Activated effector memory CD4-positive, alpha-beta T cell treated with Interleukin-2 at 50 U/mL for 16 hours (primary cell): Measurements from ENCODE around the gene OTUD6A.

Experiments
- DNase-seq: peaks from one replicate; pipeline ENCODE4 v3.0.0-alpha.2; 2020

Gene OTUD6A, protein sequence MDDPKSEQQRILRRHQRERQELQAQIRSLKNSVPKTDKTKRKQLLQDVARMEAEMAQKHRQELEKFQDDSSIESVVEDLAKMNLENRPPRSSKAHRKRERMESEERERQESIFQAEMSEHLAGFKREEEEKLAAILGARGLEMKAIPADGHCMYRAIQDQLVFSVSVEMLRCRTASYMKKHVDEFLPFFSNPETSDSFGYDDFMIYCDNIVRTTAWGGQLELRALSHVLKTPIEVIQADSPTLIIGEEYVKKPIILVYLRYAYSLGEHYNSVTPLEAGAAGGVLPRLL

DNA sequence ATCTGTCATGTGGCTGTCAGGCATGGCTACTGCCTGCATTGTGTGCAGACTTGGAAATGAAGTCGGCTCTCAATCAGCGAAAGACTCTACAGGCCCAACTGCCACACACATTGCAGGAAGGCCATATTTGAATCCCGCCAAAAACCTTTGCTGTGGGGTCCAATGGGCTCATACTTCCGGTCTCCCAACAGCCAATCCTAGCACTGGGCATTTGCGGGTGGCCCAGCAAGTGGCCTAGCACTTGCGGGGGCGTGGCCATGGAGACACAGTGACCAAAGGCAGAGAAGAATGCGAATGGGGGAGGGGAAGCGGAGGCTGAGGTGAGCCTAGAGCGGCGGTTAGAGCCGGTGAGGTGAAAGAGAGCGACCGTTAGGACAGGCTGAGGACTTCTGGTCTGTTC, at the start of gene OTUD6A:
TSS of gene OTUD6A (plus strand) at position 382 of the 400 bp plus-strand sequence. CDS start 68 bp downstream, outside the sequence.
- DNase-seq: no peak

DNA sequence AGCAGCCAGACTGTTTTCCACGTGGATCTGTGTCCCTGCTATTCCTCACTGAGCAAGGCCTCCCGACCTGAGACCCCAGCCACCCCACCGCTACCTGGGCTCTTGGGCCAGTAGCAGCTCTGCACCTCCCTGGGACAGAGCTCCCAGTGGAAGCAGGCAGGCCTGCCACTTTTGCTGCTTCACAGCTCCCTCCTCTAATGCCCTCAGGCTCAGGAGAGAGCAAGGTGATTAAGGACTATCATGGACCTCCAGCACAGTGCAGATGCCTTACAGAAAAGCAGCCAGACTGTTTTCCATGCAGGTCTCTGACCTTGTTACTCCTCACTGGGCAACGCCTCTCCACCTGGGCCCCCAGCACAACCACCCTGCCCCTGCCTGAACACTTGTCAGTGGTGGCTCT, 49.5 kb upstream of the OTUD6A start:
- no peak for DNase-seq

DNA sequence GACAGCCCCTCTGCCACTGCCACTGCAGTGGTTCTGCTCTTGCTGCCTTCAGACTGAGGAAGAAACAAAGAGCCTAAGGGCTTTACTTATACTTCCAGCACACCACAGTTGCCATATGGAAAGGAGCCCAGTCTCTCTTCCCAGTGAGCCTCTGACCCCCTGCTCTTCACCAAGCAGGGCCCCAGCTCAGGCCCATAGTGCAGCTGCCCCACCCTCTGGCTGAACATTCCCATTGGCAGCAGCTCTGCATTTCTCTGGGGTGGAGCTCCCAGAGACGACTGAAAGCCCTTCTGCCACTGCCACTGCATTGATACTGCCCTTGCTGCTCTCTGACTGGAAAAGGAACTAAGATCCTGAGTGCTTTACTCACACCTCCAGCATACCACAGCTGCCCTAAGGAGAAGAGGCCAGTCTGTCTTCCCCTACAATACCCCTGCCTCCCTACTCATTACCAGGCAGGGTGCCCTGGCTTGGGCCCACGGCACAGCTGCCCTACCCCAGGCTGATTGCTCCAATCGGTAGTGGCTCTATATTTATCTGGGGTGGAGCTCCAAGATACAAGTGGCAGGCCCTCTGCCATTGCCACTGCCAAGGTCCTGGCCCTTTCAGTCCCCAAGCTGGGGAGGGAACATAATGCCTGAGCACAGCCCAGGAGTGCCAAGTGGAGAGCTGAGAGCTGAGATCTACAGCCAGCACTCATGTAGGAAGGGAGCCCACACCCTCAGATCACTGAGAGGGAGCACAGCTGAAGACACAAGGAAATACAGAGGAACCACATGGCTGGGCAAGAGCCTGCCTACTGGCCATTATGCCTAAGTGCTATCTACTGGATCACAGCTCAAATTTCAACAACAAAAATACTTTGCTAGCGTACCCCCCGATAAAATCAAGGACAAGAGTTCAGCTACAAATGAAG, 48.5 kb upstream of the OTUD6A start:
- DNase-seq: no peak

DNA sequence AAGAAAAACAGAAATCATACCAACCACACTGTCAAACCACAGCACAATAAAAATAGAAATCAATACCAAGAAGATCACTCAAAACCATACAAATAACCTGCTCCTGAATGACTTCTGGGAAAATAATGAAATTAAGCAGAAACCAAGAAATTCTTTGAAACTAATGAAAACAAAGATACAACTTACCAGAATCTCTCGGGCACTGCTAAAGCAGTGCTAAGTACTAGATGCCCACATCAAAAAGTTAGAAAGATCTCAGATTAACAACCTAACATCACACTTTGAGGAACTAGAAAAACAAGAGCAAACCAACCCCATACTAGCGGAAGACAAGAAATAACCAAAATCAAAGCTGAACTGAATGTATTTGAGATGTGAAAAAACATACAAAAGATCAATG, 45.7 kb upstream of the OTUD6A start:
- DNase-seq: no peak

DNA sequence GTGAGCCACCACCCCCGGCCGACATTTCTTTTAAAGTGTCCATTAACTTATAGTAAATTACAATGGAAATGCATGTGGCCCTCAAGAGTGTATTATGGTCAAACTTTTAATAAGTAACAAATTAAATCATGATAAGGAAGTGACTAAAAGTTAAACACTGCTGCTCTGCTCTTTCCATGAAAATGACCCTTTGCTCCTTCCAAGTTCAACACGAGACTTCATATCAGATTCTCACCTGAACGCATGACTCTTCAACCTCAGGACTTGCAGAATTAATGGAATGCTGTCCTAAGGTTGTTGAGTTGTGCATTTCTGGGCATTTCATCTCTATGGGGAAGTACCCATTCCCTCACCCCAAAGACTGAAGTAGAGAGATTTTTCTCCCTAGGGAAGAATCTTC, 39.6 kb upstream of the OTUD6A start:
- DNase-seq: no peak

DNA sequence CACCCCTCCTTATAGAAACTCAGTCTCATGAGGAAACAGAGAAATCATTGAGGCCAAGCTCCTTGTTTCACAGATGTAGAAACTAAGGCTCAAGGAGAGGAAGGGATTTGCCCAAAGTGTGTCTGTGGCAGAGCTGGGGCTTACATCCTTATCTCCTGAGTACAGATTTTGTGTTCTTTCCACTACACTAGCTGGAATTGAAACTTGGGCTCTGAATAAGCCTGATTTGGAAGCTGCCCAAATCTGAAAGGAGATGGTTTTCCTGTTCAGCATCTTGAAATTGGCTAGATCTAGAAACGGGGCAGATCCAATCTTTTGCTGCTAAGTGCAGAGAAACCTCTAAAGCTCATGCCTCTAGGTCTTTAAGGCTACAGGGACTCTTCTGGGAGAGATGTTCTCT, 36.8 kb upstream of the OTUD6A start:
- DNase-seq: no peak

DNA sequence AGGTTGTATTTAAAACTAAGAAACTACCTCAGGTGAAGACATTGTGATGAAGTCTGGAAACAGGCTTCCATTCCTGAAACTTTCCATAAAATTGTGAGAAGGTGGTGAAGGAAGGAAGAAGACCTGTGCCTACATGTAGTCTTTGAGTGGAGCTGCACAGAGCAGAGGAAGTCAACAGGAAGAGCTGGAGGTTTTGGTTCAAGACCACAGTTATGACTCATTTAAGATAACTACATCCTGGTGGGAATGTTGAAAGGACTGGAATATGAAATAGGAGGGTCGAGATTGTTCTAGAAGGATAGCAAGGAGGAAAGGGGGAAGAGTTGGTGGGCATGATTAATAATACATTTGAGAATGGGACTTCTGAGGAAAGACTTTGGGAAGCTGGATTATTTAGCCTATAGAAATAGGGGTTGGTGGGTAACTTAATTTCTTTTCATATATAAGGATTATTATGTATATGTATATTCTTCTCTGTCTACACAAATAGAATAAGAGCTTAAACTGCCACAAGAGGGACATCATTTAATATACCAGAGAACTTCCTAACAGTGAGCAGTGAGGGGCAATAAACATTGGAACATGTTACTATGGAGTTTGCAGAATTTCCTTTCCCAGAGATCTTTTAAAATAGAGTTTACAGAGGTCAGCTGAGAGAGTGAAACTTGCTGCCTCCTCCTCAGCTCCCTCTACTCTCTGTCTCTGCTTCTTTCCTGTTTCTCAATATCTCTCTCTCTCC, 36.0 kb upstream of the OTUD6A start:
- DNase-seq: no peak

DNA sequence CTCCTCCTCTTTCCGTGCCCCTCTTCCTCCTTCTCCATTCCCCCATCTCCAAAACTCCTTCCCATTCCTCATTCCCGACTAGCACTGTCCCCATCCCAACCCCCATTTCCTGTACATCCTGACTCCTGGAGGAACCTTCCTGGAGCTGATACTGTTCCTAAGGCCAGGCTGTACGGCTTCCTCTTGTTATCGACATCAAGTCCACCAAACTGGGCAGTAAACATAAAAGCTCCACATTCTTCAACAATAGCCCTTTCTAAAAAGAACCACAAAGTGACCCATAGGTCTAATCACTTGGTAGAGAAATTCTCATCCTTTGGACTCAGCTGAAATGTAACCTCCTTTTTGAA, 35.4 kb upstream of the OTUD6A start:
- no peak for DNase-seq

DNA sequence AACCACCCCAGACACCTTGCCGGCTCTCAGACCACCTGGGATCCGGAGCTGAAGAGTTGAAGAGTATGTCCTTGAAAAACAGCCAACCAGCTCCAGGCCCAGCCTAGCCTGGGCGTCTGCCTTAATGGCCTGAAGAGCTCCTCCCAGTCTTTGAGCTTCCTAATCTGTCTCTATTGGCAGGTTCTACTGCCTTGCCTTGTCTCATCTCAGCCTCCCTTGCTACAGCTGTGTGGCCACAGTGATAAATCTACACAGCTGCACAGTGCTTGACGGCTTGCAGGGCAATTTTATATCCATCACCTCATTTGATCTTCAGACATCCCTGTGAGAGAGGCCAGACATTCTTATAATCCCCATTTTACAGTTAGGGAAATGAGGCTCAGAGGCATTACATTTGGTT, 32.4 kb upstream of the OTUD6A start:
- DNase-seq: no peak

DNA sequence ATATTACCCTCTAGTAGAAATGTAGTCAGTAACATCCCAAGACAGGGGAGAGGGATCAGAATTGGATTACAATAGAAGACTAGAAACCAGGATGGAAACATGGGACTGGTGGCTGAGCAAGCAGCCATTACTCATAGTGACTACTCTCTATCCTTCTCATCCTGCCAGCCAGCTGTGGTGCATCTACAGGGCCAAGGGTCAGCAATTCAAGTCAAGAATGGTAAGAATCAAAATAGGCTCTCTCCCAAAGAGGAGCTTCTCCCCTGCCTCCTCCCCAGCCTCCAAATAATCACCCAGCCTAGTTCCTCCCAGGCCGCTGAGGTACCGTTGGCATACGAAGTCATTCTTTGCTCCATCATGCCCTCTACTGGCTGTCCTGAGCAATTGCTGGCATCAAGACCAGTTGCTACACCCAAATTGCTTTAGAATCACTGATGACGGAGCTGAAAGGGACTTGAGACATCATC, 31.9 kb upstream of the OTUD6A start:
- peak; percentile 2 for DNase-seq

DNA sequence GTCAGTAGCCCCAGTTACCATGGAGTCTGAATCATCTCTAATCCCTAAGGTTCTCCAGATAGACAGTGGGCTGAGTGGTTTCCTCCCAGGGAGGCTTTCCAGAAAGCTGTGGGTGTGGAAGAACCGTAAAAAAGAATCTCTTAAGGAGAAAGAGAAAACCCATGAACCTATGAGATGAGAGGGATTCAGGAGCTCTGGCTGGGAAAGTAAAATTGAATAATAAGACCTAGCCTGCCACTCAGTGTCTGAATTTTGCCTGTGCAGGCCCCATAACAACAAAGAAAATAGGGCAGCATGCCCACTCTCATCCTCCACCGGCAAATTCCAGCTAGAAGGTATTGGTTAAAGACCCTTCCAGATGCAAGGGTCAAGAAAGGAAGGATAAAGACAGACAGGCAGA, 29.5 kb upstream of the OTUD6A start:
- no peak for DNase-seq

DNA sequence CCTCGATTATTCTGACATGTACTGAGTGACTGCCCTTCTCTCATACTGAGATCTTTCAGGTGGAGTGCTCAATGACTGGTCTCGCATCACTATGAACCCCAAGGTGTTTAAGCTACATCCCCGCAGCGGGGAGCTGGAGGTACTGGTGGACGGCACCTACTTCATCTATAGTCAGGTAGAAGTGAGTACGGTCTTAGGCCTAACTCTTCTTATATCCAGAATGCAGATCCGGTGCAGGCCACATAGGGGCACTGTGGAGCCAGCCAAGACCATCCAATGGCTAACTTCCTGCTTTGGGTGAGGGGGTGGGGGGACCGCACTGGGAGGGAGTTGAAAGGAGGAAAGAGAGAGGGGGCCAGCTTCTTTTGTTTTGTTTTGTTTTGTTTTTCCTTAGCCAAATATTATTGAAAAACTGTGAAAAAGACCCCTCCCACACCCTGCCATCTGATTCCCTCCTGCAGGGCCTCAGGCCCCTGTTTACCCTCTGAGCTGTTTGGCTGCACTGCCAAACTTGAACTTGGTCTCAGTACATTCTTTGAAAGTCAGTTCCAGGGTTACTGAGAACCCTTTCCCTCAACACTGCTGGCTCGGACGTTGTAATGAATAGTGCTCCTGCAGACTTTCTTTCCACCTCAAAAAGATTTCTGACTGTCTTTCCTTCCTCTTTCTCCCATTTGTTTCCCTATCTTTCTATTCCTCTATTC, 28.8 kb upstream of the OTUD6A start:
- DNase-seq: no peak

DNA sequence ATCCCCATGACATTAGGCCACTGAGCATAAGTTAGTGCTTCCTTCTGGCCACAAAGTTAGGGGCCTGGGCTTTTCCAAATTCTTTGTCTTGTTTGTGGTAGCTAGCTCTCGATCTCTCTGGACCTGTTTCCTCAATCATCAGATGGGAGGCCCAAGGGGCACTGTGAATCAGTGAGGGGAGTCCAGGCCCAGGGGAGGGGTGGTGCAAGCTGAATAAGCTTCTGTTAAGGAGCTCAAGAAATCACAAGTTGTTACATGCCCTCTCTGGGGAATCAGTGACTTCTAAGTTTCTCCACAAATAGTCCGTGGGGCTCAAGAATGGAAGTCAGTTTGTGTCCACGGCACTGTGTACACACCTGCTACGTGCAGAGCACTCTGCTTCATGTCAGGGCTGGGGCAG, 27.6 kb upstream of the OTUD6A start:
- no peak for DNase-seq

DNA sequence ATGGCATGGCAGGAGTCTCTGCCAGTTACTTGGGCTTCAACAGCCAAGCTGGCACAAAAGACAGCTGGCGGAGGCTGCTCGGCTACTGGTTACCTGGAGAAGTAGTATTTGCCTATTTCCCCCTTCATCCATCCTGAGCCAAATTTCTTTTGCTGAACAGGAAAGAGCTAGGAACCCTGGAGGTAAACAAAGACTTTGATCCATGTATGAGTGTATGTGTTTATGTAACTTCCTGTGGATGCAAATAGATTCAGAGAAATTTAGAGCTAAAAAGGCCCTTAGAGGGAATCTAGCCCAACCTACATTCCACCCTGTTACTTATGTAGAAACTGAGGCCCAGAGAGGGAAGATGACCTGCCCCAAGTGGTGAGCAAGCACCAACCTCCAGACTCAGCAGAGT, 23.7 kb upstream of the OTUD6A start:
- DNase-seq: no peak

DNA sequence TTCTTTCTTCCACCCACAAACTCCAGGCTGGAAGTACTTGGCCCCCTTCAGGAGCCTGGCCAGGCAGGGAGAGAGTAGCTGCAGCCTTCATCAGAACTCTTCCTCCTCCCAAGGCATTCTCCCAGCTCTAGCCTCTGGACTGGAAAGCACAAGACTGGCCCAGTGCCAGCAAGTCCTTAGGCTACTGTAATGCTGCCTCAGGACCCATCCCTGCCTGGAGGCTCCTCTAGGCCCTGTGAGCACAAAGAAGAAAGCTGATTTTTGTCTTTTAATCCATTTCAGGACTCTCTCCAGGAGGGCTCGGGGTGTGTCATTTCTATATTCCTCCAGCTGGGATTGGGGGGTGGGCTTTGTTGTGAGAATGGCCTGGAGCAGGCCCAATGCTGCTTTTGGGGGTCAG, 23.3 kb upstream of the OTUD6A start:
- no peak for DNase-seq

DNA sequence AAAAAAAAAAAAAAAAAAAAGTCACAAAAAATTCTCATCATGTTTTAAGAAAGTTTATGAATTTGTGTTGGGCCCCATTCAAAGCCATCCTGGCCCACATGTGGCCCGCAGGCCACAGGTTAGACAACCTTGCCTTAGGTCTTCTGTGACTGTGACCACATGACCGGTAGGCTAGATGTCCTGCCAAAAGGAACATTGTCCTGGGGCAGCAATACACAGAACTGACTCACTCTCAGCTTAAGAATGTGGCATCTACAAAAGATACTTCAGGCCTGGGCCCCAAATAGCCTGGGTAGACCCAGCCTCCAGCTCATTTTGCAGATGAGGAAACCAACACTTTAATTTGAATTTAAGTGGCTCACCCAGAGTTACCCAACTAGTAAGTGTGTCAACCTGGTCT, 22.5 kb upstream of the OTUD6A start:
- no peak for DNase-seq

DNA sequence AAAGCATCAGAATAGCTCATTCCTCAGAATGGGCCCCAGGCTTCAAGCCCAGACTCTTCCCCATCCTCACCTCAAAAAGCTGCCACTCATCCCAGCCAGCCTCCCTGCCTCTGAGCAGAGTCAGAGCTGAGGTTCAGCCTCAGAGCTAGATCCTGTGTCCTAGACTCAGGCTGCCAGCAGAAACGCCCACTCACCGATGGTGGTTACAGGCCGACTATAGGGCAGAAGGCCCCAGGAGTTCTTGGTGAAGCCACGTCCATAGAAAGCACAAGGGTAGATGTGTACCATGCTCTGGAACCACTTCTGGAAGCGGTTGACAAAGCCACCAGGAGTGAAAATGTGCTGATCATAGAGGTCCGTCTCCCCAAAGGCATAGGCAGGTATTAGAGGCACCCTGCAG, 20.3 kb upstream of the OTUD6A start:
- DNase-seq: no peak

DNA sequence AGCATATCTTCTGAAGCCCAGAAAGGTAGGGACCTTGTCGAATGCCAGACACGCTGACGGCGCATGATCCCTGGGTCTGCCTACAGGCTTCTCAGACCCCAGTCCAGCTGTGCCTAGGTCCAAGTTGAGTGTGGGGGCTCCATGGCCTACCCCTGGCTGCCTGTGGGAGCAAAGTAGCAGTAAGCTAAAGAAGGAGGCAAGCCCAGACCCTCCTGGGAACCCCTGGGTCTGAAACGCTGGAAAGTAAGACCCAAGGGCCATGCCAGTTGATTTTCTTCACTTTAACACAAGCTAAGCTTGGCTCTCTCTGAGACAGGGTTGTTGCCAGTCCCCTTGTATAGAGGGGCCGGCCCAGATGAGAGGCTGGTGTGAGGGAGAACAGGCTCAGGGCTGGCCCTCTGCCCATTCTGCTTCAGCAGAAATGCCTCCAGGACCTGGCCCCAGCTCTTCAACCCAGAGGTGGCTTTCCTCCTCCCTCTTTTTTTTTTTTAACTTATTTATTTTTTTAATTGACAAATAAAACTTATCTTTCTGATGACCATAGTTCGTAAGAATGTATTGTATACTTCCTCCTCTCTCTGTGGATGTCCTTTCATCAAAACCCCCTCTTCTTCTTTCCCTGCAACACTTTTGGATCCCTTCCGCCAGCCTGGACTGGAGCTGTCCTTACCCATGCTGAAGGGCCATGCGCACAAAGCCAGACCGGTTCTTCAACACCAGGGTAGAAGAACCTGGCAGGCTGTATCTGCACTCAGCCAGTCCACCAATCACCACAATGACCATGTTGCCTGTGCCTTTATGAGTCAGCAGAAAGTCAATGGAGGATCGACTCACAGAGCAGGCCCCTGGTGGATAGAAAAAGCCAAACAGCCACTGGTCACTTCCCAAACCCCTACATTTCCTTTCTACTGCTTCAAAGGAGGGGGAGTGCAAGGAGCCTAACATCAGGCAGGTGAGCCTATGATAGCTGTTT, 19.6 kb upstream of the OTUD6A start:
- no peak for DNase-seq

DNA sequence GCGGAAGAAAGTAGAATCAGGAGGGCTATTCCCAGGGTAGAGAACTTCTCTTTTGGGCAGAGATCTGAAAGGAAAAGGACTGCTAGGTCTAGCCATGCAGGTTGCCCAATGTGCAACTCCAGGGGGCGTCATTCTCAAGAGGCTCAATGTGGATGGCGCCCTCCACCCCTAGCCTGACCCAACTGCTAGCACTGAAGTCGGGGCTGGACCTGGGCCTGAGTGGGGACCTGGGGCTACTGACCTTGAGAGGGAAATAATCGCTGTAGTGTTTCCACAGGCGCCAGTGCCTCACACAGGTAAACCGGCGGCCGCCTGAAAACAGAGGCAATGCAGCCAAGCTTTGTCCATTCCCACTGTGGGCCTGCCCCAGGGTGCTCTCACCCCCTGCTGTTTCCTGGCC, 18.6 kb upstream of the OTUD6A start:
- DNase-seq: no peak

DNA sequence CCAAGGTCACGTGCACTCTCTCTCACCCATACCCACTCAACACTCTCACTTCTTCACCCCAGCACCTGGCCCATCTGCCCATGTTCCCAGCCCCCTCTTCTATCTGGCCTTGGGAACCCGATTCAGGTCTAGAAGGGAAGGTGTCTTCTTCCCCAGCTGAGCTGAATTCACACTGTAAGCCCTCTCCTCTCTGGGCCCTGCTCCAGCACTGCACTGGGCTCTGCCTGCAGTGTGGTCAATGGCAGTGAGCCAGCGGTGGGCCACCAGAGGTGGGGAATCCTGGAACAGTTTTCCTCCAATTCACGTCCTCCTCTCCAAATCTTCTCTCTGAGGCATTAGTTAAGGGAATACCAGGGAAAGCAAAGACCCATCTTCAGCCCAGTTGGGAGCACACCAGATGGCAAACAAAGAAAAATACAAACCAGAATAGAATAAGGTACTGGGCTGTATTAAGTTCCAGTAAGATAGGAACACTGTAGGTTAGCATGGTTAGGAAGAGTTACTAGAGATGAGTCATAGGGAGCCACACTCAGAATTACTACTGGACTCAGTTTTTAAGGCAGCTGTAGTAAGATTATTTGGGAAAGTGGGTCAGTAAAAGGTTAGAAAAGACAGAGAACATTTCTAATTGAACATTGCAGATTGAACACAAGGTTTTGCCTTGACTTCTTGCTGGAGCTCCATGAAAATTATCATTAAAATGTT, 17.6 kb upstream of the OTUD6A start:
- DNase-seq: no peak

DNA sequence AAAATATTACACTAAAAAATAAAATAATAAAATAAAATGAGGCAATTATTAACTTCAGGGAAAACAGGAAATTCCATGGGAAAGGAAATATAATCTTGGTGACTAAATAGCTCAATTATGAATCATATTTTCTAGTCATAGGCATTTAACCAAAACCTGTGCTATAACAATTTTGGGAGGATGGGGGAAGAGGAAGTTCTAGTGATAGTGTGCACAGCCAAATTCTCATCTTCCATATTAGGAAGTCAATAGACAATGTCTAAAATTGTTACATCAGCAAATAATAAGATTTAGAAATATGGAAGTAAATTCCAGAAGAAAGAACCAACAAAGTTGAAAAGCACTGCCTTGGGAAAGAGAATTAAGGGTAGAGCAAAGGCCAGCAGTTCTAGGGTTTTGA, 15.3 kb upstream of the OTUD6A start:
- no peak for DNase-seq
